ENCODE results near the gene SHISAL1. TPM values are rescaled to one million over a fixed set of nuclear protein-coding genes. Genes with fewer than 3 reads are reported as not detected.

SHISAL1 gene
- not detected for total RNA-seq

GRCh38 chr22:44312766-44313165 lies at the start of gene SHISAL1:
TSS of gene SHISAL1 (minus strand) at chr22:44312951. CDS start at chr22:44300945, 12,006 bp downstream.
- no peaks in the 10 kb centered on the region for H3K9me3 Mint-ChIP-seq
- no peak within 1 kb of the TSS for H3K4me3 Mint-ChIP-seq
- H3K27me3 Mint-ChIP-seq, result no peaks in the 10 kb centered on the region
- no peak for DNase-seq
- H3K36me3 Mint-ChIP-seq, result no peaks in the 10 kb centered on the region
- no peak within 1 kb of the TSS for H3K27ac Mint-ChIP-seq
- peaks cover 17% of the 10 kb centered on the region for H3K4me1 Mint-ChIP-seq

- Mint-ChIP-seq H3K36me3 (no peaks in the 10 kb centered on the region), H3K27me3 (peaks cover 13% of the 10 kb centered on the region), H3K4me3 (no peak overlapping the region), H3K9me3 (no peaks in the 10 kb centered on the region), H3K4me1 (no peaks in the 10 kb centered on the region), H3K27ac (no peak overlapping the region)
- no peak for DNase-seq
Measured at GRCh38 chr22:44361391-44362126, 48.8 kb upstream of the SHISAL1 start.

GRCh38 chr22:44360668-44361381 lies 48.1 kb upstream of the SHISAL1 start:
- no peak overlapping the region for H3K27ac Mint-ChIP-seq
- DNase-seq, result no peak
- H3K27me3 Mint-ChIP-seq, result peaks cover 13% of the 10 kb centered on the region
- no peaks in the 10 kb centered on the region for H3K4me1 Mint-ChIP-seq
- no peak overlapping the region for H3K4me3 Mint-ChIP-seq
- H3K9me3 Mint-ChIP-seq, result no peaks in the 10 kb centered on the region
- H3K36me3 Mint-ChIP-seq, result no peaks in the 10 kb centered on the region

- Mint-ChIP-seq H3K4me1 (no peaks in the 10 kb centered on the region), H3K4me3 (no peak overlapping the region), H3K27ac (no peak overlapping the region), H3K27me3 (peaks cover 14% of the 10 kb centered on the region), H3K36me3 (no peaks in the 10 kb centered on the region), H3K9me3 (no peaks in the 10 kb centered on the region)
- no peak for DNase-seq
Measured at GRCh38 chr22:44360306-44360667, 47.5 kb upstream of the SHISAL1 start.

- H3K4me3 Mint-ChIP-seq, result no peak overlapping the region
- H3K36me3 Mint-ChIP-seq, result no peaks in the 10 kb centered on the region
- H3K27me3 Mint-ChIP-seq, result peaks cover 21% of the 10 kb centered on the region
- no peaks in the 10 kb centered on the region for H3K4me1 Mint-ChIP-seq
- no peak overlapping the region for H3K27ac Mint-ChIP-seq
- DNase-seq, result no peak
- H3K9me3 Mint-ChIP-seq, result no peaks in the 10 kb centered on the region
Measured at GRCh38 chr22:44359496-44360110, 46.9 kb upstream of the SHISAL1 start.

- Mint-ChIP-seq H3K27ac (no peak overlapping the region), H3K27me3 (peaks cover 26% of the 10 kb centered on the region), H3K4me1 (no peaks in the 10 kb centered on the region), H3K9me3 (no peaks in the 10 kb centered on the region), H3K4me3 (no peak overlapping the region), H3K36me3 (no peaks in the 10 kb centered on the region)
- DNase-seq, result no peak
Measured at GRCh38 chr22:44358709-44359440, 46.1 kb upstream of the SHISAL1 start.

GRCh38 chr22:44357966-44358465 lies 45.3 kb upstream of the SHISAL1 start:
- no peak for DNase-seq
- Mint-ChIP-seq H3K27ac (no peak overlapping the region), H3K4me3 (no peak overlapping the region), H3K27me3 (peaks cover 35% of the 10 kb centered on the region), H3K36me3 (no peaks in the 10 kb centered on the region), H3K4me1 (no peaks in the 10 kb centered on the region), H3K9me3 (no peaks in the 10 kb centered on the region)

- H3K27me3 Mint-ChIP-seq, result peaks cover 38% of the 10 kb centered on the region
- no peak for DNase-seq
- no peak overlapping the region for H3K27ac Mint-ChIP-seq
- no peak overlapping the region for H3K4me3 Mint-ChIP-seq
- H3K36me3 Mint-ChIP-seq, result no peaks in the 10 kb centered on the region
- H3K4me1 Mint-ChIP-seq, result no peaks in the 10 kb centered on the region
- H3K9me3 Mint-ChIP-seq, result no peaks in the 10 kb centered on the region
Measured at GRCh38 chr22:44357296-44357965, 44.7 kb upstream of the SHISAL1 start.

GRCh38 chr22:44355716-44356070 lies 42.9 kb upstream of the SHISAL1 start:
- H3K27me3 Mint-ChIP-seq, result peaks cover 50% of the 10 kb centered on the region
- no peak for DNase-seq
- H3K36me3 Mint-ChIP-seq, result no peaks in the 10 kb centered on the region
- no peak overlapping the region for H3K27ac Mint-ChIP-seq
- no peak overlapping the region for H3K4me3 Mint-ChIP-seq
- peaks cover 14% of the 10 kb centered on the region for H3K4me1 Mint-ChIP-seq
- no peaks in the 10 kb centered on the region for H3K9me3 Mint-ChIP-seq

GRCh38 chr22:44354288-44354687 lies 41.5 kb upstream of the SHISAL1 start:
- Mint-ChIP-seq H3K9me3 (no peaks in the 10 kb centered on the region), H3K36me3 (no peaks in the 10 kb centered on the region), H3K27ac (no peak overlapping the region), H3K4me1 (peaks cover 18% of the 10 kb centered on the region), H3K27me3 (peaks cover 49% of the 10 kb centered on the region), H3K4me3 (no peak overlapping the region)
- no peak for DNase-seq

GRCh38 chr22:44353041-44353440 lies 40.3 kb upstream of the SHISAL1 start:
- Mint-ChIP-seq H3K36me3 (no peaks in the 10 kb centered on the region), H3K27ac (no peak overlapping the region), H3K27me3 (peaks cover 46% of the 10 kb centered on the region), H3K4me3 (no peak overlapping the region), H3K9me3 (no peaks in the 10 kb centered on the region), H3K4me1 (peaks cover 18% of the 10 kb centered on the region)
- no peak for DNase-seq

GRCh38 chr22:44352378-44353035 lies 39.8 kb upstream of the SHISAL1 start:
- H3K4me3 Mint-ChIP-seq, result no peak overlapping the region
- no peaks in the 10 kb centered on the region for H3K9me3 Mint-ChIP-seq
- peaks cover 18% of the 10 kb centered on the region for H3K4me1 Mint-ChIP-seq
- no peak overlapping the region for H3K27ac Mint-ChIP-seq
- no peak for DNase-seq
- H3K27me3 Mint-ChIP-seq, result peaks cover 46% of the 10 kb centered on the region
- H3K36me3 Mint-ChIP-seq, result no peaks in the 10 kb centered on the region

- Mint-ChIP-seq H3K36me3 (no peaks in the 10 kb centered on the region), H3K27me3 (peaks cover 39% of the 10 kb centered on the region), H3K27ac (no peak overlapping the region), H3K4me1 (peaks cover 18% of the 10 kb centered on the region), H3K9me3 (no peaks in the 10 kb centered on the region), H3K4me3 (no peak overlapping the region)
- DNase-seq, result peak; percentile 68
Measured at GRCh38 chr22:44351685-44352377, 39.1 kb upstream of the SHISAL1 start.

GRCh38 chr22:44351037-44351436 lies 38.3 kb upstream of the SHISAL1 start:
- H3K4me3 Mint-ChIP-seq, result no peak overlapping the region
- peaks cover 42% of the 10 kb centered on the region for H3K27me3 Mint-ChIP-seq
- H3K36me3 Mint-ChIP-seq, result no peaks in the 10 kb centered on the region
- DNase-seq, result no peak
- H3K4me1 Mint-ChIP-seq, result peaks cover 18% of the 10 kb centered on the region
- no peaks in the 10 kb centered on the region for H3K9me3 Mint-ChIP-seq
- no peak overlapping the region for H3K27ac Mint-ChIP-seq

Data from activated naive CD8-positive, alpha-beta T cell treated with anti-CD3 and anti-CD28 coated beads for 36 hours (primary cell).